Psoas muscle (tissue), 8 donors: ENCODE data around the gene R3HCC1L. TPM values are rescaled to one million over a fixed set of nuclear protein-coding genes. Genes with fewer than 3 reads are reported as not detected.
"Not testable (repeated sequence)": the region's sequence is repeated elsewhere in the genome, so short reads cannot be mapped to it uniquely, and the experiment has no call there.

Experiments
- ATAC-seq, 4 donors: fragments of 200-7000 bp; cut with Tn5 transposase; one replicate each; pipeline ENCODE4 v1.9.1; 2020; ENCODE audit warnings: moderate library complexity in 3 of 4, mild to moderate bottlenecking in 2 of 4
- DNase-seq, 2 donors: peaks; one replicate each; pipeline ENCODE4 v3.0.0-alpha.2; 2020
- H3K27ac ChIP-seq: fragments of 200-600 bp; one replicate; pipeline ENCODE4 v1.8.0; 2022
- H3K27me3 ChIP-seq, 3 donors: fragments of 200-600 bp in 1 of 3; one replicate each; pipeline versions ENCODE4 v1.6.1 to v1.8.0; 2013 to 2022; ENCODE audit warnings: low read length in 2 of 3, mild to moderate bottlenecking in 2 of 3, moderate library complexity in 1 of 3; ENCODE audit not compliant: insufficient read depth in 3 of 3
- H3K36me3 ChIP-seq, 2 donors: fragments of 200-600 bp in 1 of 2; one replicate each; pipeline versions ENCODE4 v1.6.1 to v1.8.0; 2013 to 2022; ENCODE audit warnings: low read depth in 1 of 2, mild to moderate bottlenecking in 1 of 2, moderate library complexity in 1 of 2; ENCODE audit not compliant: insufficient read depth in 1 of 2
- H3K4me1 ChIP-seq: fragments of 200-600 bp; one replicate; pipeline ENCODE4 v1.8.0; 2022
- H3K4me3 ChIP-seq: fragments of 200-600 bp; one replicate; pipeline ENCODE4 v1.8.0; 2022; ENCODE audit warnings: mild to moderate bottlenecking
- H3K9me3 ChIP-seq: fragments of 200-600 bp; one replicate; pipeline ENCODE4 v1.8.0; 2022
- CTCF ChIP-seq: fragments of 200-600 bp; IDR thresholded peaks from one replicate; pipeline ENCODE4 v1.8.0; 2022; ENCODE audit warnings: antibody characterized with exemption
- WGBS, 3 donors: extraction: QIAGEN DNeasy Blood & Tissue Kit; methylation state at CpG; one replicate each; pipeline versions ENCODE4 v1.1.6 to v1.1.7; 2013; 5-methylcytosine and 5-hydroxymethylcytosine counted together
- intact Hi-C, 2 donors: fragments of 100-400 bp; cut with DNase I; formaldehyde crosslinking; loops; one replicate each; pipeline versions ENCODE4 v1.11.0 to v1.14.2; 2022
- polyA plus RNA-seq, 3 donors: library from polyadenylated mRNA; stranded (reverse); fragments of 200-250 nt; gene quantifications; one replicate each; pipeline ENCODE4 v1.2.3, GENCODE V29; 2013
- total RNA-seq, 4 donors: library from RNA; stranded (reverse); fragmentation: NEBNext Ultra II Directional in 2 of 4; extraction: Animal tissue kit (Norgen Biotek cat#: 25700) in 2 of 4; gene quantifications; one replicate each; pipeline versions ENCODE4 v1.2.1 to v1.2.4, GENCODE V29; 2021 to 2023
- donor health status: healthy with polysubstance abuse.
- donor health status: DM: no; HTN: no; CAD: no; lungs with moderate emphysema.
- donor health status: Bipolar disorder and iron deficiency.
- donor health status: healthy.
- donor health status: DM: yes; HTN: yes; CAD: no.
- donor health status: DM: no; HTN: no; CAD: no.
- donor health status: DM: no; HTN: no; CAD: no.
- donor health status: DM: yes; HTN: yes; CAD: no.

Gene R3HCC1L
- total and polyA plus RNA-seq, 7 donors: 5.2 to 18.3 (median 6.2) TPM

- Histone ChIP-seq H3K36me3 (no peaks in the 10 kb centered on the region), H3K4me3 (peak overlapping the region; percentile 100), H3K27ac (peak overlapping the region; percentile 99), H3K27me3 (no peaks in the 10 kb centered on the region), H3K9me3 (no peaks in the 10 kb centered on the region), H3K4me1 (peaks cover 22% of the 10 kb centered on the region)
- WGBS, 3 donors: 13 to 19% (median 13%) methylated on average over 13 of the region's 13 CpGs
- intact Hi-C loops: no loop called here
- TF ChIP-seq CTCF: no peak
- DNase-seq (no peak), ATAC-seq (peak in 3 of 4 donors; percentile 6 to 12 (median 10))
Measured at GRCh38 chr10:98135222-98135899, 904 bp downstream of the R3HCC1L start.

GRCh38 chr10:98136775-98137174, 2.3 kb downstream of the R3HCC1L start:
- H3K4me3 ChIP-seq, intact Hi-C loops: not testable (repeated sequence)
- peaks cover 24% of the 10 kb centered on the region for H3K4me1 ChIP-seq

GRCh38 chr10:98138031-98138430, 3.6 kb downstream of the R3HCC1L start:
- Histone ChIP-seq H3K36me3 (no peaks in the 10 kb centered on the region), H3K4me1 (peaks cover 27% of the 10 kb centered on the region), H3K27me3 (no peaks in the 10 kb centered on the region), H3K4me3 (no peak overlapping the region), H3K27ac (no peak overlapping the region), H3K9me3 (no peaks in the 10 kb centered on the region)
- no peak for TF ChIP-seq CTCF
- DNase-seq (no peak), ATAC-seq (no peak)
- intact Hi-C loops: no loop called here

More at GRCh38 chr10:98136775-98137174, 2.3 kb downstream of the R3HCC1L start:
- H3K9me3 ChIP-seq, DNase-seq, ATAC-seq, H3K36me3 ChIP-seq, H3K27me3 ChIP-seq, H3K27ac ChIP-seq: not testable (repeated sequence)
- 94 to 95% (median 95%) methylated on average over 16 of the region's 16 CpGs for WGBS, 3 donors

- DNase-seq: no peak
- ATAC-seq: no peak
- no peak overlapping the region for H3K27ac ChIP-seq
- no peaks in the 10 kb centered on the region for H3K27me3 ChIP-seq
- H3K4me1 ChIP-seq: peaks cover 36% of the 10 kb centered on the region
- 61 to 65% (median 62%) methylated on average over 3 of the region's 3 CpGs for WGBS, 3 donors
- H3K9me3 ChIP-seq: no peaks in the 10 kb centered on the region
- H3K36me3 ChIP-seq: no peaks in the 10 kb centered on the region
- intact Hi-C loops: no loop called here
- no peak for TF ChIP-seq CTCF
- H3K4me3 ChIP-seq: no peak overlapping the region
Measured at GRCh38 chr10:98139431-98139830, 5.0 kb downstream of the R3HCC1L start.

- Histone ChIP-seq H3K9me3 (no peaks in the 10 kb centered on the region), H3K4me3 (no peak overlapping the region), H3K27ac (no peak overlapping the region), H3K27me3 (no peaks in the 10 kb centered on the region), H3K4me1 (peaks cover 33% of the 10 kb centered on the region), H3K36me3 (no peaks in the 10 kb centered on the region)
- peak in 1 of 4 donors; percentile 27 for ATAC-seq
- no peak for DNase-seq
- intact Hi-C loops: no loop called here
- no peak for TF ChIP-seq CTCF
Measured at GRCh38 chr10:98141484-98142073, 7.1 kb downstream of the R3HCC1L start.
